ENCODE measurements around the gene RAB35.

Gene RAB35

GRCh38 chr12:120144215-120144614 lies 27.7 kb upstream of the RAB35 start:
- ChIA-PET POLR2A (no interaction called here), CTCF (no interaction called here)
- TF ChIP-seq PATZ1 (tag by site-specific recombination; IDR thresholded peaks at IDR 0.05) (no peak), ZBTB49 (tag by site-specific recombination; IDR thresholded peaks at IDR 0.05; ENCODE audit: low read depth) (no peak), ZNF121 (tag by site-specific recombination; IDR thresholded peaks at IDR 0.05) (no peak), ZFP37 (tag by site-specific recombination; IDR thresholded peaks at IDR 0.05) (no peak), ZNF639 (tag by site-specific recombination; IDR thresholded peaks at IDR 0.05) (no peak), ZNF692 (tag by site-specific recombination; IDR thresholded peaks at IDR 0.05) (no peak), ZBTB1 (tag by site-specific recombination; IDR thresholded peaks at IDR 0.05) (no peak), ZNF629 (tag by site-specific recombination; IDR thresholded peaks at IDR 0.05) (no peak), ZEB2 (tag by site-specific recombination; IDR thresholded peaks at IDR 0.05) (no peak), ZNF707 (tag by site-specific recombination; IDR thresholded peaks at IDR 0.05) (no peak), ZSCAN5A (tag by site-specific recombination; IDR thresholded peaks at IDR 0.05) (no peak), ZSCAN4 (tag by site-specific recombination; IDR thresholded peaks at IDR 0.05) (no peak), GLIS2 (tag by site-specific recombination; IDR thresholded peaks at IDR 0.05) (no peak), ZNF133 (tag by site-specific recombination; IDR thresholded peaks at IDR 0.05) (no peak), CTCF (tag by site-specific recombination; IDR thresholded peaks at IDR 0.05) (no peak), ZNF830 (tag by site-specific recombination; IDR thresholded peaks at IDR 0.05; ENCODE audit: low read depth) (no peak), ZNF426 (tag by site-specific recombination; IDR thresholded peaks at IDR 0.05) (no peak), MEIS1 (CRISPR knock-in tag; IDR thresholded peaks at IDR 0.05; ENCODE audit: borderline replicate concordance) (no peak)
- Histone ChIP-seq H3K36me3 (ENCODE audit: control insufficient read depth in 2 of 2, insufficient read depth in 1 of 2, low read length in 2 of 2) (peaks cover 69 to 96% of the 10 kb centered on the region in 2 experiments), H3K9me3 (ENCODE audit: control insufficient read depth, insufficient read depth, low read depth, low read length) (no peaks in the 10 kb centered on the region), H3K27ac (ENCODE audit: extremely low read depth, low read depth, low read length) (no peak overlapping the region), H3K4me3 (ENCODE audit: low read depth, low read length) (no peak overlapping the region), H3K4me1 (ENCODE audit: control insufficient read depth, insufficient read depth, low read length) (no peaks in the 10 kb centered on the region)

Measured in HEK293 (cell line).